Jurkat, Clone E6-1 (cell line): ENCODE results near the gene CTBP1. TPM values are rescaled to one million over a fixed set of nuclear protein-coding genes. Genes with fewer than 3 reads are reported as not detected.
A peak's percentile ranks its signal among the peaks of the same experiment; 100 is the strongest.
"Not testable (repeated sequence)": the region's sequence is repeated elsewhere in the genome, so short reads cannot be mapped to it uniquely, and the experiment has no call there.

Experiments
- DNase-seq: peaks from one replicate; pipeline ENCODE4 v3.0.0-alpha.2; 2011; ENCODE audit warnings: low read depth, low spot score
- H3K4me3 ChIP-seq: 2 replicates; pipeline ENCODE4 v1.5.1; 2011; ENCODE audit warnings: mild to moderate bottlenecking, low read length, control low read depth, moderate library complexity
- polyA plus RNA-seq: library from polyadenylated mRNA; unstranded; fragments of >200 nt; gene quantifications from one replicate; pipeline ENCODE4 v1.2.1, GENCODE V29; 2012; ENCODE audit warnings: missing spikeins; ENCODE audit not compliant: insufficient read length, insufficient read depth

Gene CTBP1
- polyA plus RNA-seq, result 156 TPM

GRCh38 chr4:1248245-1249147 lies at the start of gene CTBP1:
CTBP1 (minus strand) TSS chr4:1249130; CDS start chr4:1241331, 7,799 bp downstream.
- peak; percentile 72 for DNase-seq
- H3K4me3 ChIP-seq, result peak within 1 kb of the TSS; percentile 83

- DNase-seq, result no peak
- H3K4me3 ChIP-seq, result no peak overlapping the region
Measured at GRCh38 chr4:1298461-1298860, 49.5 kb upstream of the CTBP1 start.

GRCh38 chr4:1297456-1298325 lies 48.8 kb upstream of the CTBP1 start:
- H3K4me3 ChIP-seq, result no peak overlapping the region

GRCh38 chr4:1297023-1297395 lies 48.1 kb upstream of the CTBP1 start:
- DNase-seq, result no peak
- H3K4me3 ChIP-seq, result no peak overlapping the region

More at GRCh38 chr4:1297456-1298325, 48.8 kb upstream of the CTBP1 start:
- no peak for DNase-seq

- H3K4me3 ChIP-seq, result no peak overlapping the region
- DNase-seq, result no peak
Measured at GRCh38 chr4:1296324-1297022, 47.5 kb upstream of the CTBP1 start.

- DNase-seq, result no peak
- no peak overlapping the region for H3K4me3 ChIP-seq
Measured at GRCh38 chr4:1295405-1296055, 46.6 kb upstream of the CTBP1 start.

GRCh38 chr4:1294891-1295290 lies 46.0 kb upstream of the CTBP1 start:
- H3K4me3 ChIP-seq, result no peak overlapping the region
- no peak for DNase-seq

- DNase-seq, result no peak
- H3K4me3 ChIP-seq, result no peak overlapping the region
Measured at GRCh38 chr4:1294424-1294823, 45.5 kb upstream of the CTBP1 start.

GRCh38 chr4:1293991-1294390 lies 45.1 kb upstream of the CTBP1 start:
- no peak overlapping the region for H3K4me3 ChIP-seq
- no peak for DNase-seq

GRCh38 chr4:1293531-1293941 lies 44.6 kb upstream of the CTBP1 start:
- H3K4me3 ChIP-seq, result no peak overlapping the region
- DNase-seq, result no peak

GRCh38 chr4:1292703-1293011 lies 43.7 kb upstream of the CTBP1 start:
- DNase-seq, H3K4me3 ChIP-seq: not testable (repeated sequence)

GRCh38 chr4:1291996-1292702 lies 43.2 kb upstream of the CTBP1 start:
- no peak for DNase-seq
- H3K4me3 ChIP-seq, result no peak overlapping the region

GRCh38 chr4:1291091-1291490 lies 42.2 kb upstream of the CTBP1 start:
- peak overlapping the region; percentile 84 for H3K4me3 ChIP-seq
- DNase-seq, result no peak

GRCh38 chr4:1290165-1290977 lies 41.4 kb upstream of the CTBP1 start:
- peak overlapping the region; percentile 84 for H3K4me3 ChIP-seq
- no peak for DNase-seq

- DNase-seq, result peak; percentile 97
- peak within 1 kb of the TSS; percentile 84 for H3K4me3 ChIP-seq
Measured at GRCh38 chr4:1289207-1290164, 40.6 kb upstream of the CTBP1 start, which contains the start of gene MAEA. MAEA (plus strand) TSS chr4:1289891; CDS start chr4:1289914, 23 bp downstream.

GRCh38 chr4:1288786-1289185 lies 39.9 kb upstream of the CTBP1 start:
- no peak for DNase-seq
- H3K4me3 ChIP-seq, result peak overlapping the region; percentile 84
